GM10248 (cell line): ENCODE data around the gene ABCA3.

Experiments
- CTCF ChIA-PET: fragments of 300-600 bp; sonication (Branson Sonifier 250); formaldehyde crosslinking; extraction: SDS; loops from one replicate; lab custom pipeline; 2021; ENCODE audit warnings: antibody characterized with exemption; lab: Yijun Ruan, JAX
- POLR2A ChIA-PET: fragments of 350-650 bp; sonication (Branson Sonifier 250); formaldehyde crosslinking; extraction: SDS; loops from one replicate; lab custom pipeline; 2020; ENCODE audit warnings: antibody characterized with exemption; lab: Yijun Ruan, JAX
- DNase-seq: peaks from one replicate; pipeline ENCODE4 v3.0.0; 2012; ENCODE audit errors: extremely low spot score
- TF ChIP-seq, protein P1 (sequence below): IDR thresholded peaks from 2 replicates; pipeline ENCODE4 v1.5.1; 2012; ENCODE audit warnings: mild to moderate bottlenecking, low read depth; ENCODE audit errors: extremely low read depth, missing control alignments, control extremely low read depth

Gene ABCA3

DNA sequence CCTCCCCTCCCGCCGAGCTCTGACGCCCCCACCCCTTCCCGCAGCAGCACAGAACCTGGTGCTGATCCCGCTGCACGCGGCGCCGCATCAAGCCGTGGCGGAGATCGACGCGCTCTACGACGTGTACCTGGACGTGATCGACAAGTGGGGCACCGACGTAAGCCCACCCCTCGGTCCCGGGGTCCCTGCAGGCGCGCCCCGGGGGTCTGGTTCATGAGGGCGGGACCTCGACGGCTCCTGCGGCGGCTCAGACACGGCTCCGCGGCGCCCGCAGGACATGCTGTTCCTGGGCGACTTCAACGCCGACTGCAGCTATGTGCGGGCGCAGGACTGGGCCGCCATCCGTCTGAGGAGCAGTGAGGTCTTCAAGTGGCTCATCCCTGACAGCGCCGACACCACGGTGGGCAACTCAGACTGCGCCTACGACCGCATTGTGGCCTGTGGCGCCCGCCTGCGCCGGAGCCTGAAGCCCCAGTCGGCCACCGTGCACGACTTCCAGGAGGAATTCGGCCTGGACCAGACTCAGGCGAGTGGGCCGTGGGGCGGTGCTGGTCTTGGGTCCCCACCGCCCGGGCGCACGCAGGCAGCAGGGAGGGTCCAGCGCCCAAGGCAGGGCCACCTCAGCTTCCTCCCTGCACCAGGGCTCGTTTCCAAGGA lies 102.9 kb downstream of the ABCA3 start:
- ChIA-PET POLR2A (interaction anchor here (1.2 kb wide), 1 partner anchor 82 kb away, joined by 3 read pairs; the partner anchor contains the start of gene TRAF7), CTCF (interaction anchor here (1.2 to 1.4 kb wide), 2 partner anchors 14 to 234 kb away, joined by 3 to 4 read pairs; partner anchors contain the start of gene ECI1)
- TF ChIP-seq, protein P1, sequence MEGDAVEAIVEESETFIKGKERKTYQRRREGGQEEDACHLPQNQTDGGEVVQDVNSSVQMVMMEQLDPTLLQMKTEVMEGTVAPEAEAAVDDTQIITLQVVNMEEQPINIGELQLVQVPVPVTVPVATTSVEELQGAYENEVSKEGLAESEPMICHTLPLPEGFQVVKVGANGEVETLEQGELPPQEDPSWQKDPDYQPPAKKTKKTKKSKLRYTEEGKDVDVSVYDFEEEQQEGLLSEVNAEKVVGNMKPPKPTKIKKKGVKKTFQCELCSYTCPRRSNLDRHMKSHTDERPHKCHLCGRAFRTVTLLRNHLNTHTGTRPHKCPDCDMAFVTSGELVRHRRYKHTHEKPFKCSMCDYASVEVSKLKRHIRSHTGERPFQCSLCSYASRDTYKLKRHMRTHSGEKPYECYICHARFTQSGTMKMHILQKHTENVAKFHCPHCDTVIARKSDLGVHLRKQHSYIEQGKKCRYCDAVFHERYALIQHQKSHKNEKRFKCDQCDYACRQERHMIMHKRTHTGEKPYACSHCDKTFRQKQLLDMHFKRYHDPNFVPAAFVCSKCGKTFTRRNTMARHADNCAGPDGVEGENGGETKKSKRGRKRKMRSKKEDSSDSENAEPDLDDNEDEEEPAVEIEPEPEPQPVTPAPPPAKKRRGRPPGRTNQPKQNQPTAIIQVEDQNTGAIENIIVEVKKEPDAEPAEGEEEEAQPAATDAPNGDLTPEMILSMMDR: no peak
- DNase-seq: no peak

DNA sequence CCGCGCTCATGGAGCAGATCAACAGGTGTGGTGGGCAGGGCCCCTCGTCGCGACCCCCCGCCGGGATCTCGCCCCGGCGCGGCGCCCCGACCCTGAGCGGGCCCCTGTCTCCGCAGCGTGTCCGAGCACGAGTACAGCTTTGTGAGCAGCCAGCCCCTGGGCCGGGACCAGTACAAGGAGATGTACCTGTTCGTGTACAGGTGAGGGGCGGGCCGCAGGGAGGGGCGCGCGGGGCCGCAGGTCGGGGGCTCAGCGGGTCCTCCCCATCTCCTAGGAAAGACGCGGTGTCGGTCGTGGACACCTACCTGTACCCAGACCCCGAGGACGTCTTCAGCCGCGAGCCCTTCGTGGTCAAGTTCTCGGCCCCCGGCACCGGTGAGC lies 103.4 kb downstream of the ABCA3 start:
- ChIA-PET POLR2A (interaction anchor here (1.2 kb wide), 1 partner anchor 82 kb away, joined by 3 read pairs; the partner anchor contains the start of gene TRAF7), CTCF (no interaction called here)
- TF ChIP-seq, protein P1: no peak
- DNase-seq: no peak

DNA sequence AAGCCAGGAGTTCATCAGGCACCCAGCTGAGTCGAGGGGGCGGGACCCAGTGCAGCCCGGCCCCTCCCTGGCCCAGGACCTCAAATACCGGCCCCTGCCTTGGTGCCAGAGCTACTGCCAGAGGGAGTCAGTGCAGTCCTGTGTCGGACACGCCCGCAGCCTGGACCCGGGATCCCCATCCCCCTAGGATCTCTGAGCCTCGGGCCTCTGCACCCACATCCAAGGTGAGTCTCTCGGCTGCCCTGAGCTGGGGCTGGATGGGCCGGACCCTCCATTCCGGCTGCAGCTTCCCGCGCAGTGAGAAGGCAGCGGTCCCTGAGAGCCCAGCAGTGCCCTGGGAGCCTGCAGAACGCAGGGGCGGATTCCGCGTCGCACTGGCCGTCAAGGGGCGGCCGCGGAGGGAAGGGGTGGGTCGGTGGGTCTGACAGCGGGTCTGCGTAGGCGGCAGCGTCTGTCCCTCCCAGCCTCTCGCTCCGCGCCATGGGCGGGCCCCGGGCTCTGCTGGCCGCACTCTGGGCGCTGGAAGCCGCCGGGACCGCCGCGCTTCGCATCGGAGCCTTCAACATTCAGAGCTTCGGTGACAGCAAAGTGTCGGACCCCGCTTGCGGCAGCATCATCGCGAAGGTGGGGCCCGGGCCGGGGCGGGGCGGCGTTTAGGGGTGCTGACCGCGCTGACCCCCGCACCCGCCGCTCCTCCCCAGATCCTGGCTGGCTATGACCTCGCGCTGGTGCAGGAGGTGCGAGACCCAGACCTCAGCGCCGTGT lies 104.0 kb downstream of the ABCA3 start, which contains the start of gene DNASE1L2:
DNASE1L2 (plus strand) TSS at position 108 of the 765 bp plus-strand sequence; CDS start at position 481, 373 bp downstream.
- POLR2A ChIA-PET: interaction anchor here (1.2 kb wide), 1 partner anchor 81 kb away, joined by 3 read pairs; the partner anchor contains the start of gene TRAF7
- CTCF ChIA-PET: no interaction called here
- DNase-seq: no peak
- TF ChIP-seq, protein P1: no peak

DNA sequence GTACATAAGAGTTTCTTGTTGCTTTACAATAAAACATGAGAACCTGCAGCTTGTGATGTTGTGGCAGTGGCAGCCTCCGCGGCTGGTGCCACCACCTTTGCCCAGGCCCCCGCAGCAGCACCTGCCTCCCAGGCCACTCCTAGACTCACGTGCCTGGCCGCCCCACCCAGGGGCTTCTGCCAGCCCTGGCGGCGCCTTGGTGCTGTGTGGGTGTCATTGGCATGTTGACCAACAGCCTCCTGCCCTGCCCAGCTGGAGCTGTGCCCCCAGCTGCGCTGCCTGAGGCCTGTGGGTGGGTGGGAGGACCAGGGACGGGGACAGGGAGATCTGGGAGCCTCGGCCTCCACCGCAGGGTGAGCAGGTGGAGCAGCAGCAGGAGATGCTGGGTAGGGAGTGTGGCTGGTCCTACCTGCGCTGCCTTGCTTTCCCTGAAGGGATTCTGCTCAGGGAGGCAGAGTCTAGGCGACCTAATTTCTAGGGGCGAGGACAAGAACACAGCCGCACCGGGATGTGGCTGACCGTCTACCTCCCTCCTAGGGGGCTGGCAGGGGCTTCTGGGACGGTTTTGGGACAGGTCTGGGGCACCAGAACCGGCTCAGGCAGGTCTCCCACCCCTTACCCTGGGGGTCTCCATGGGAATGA lies 104.7 kb downstream of the ABCA3 start:
- CTCF ChIA-PET: no interaction called here
- TF ChIP-seq, protein P1: no peak
- no peak for DNase-seq
- POLR2A ChIA-PET: no interaction called here

DNA sequence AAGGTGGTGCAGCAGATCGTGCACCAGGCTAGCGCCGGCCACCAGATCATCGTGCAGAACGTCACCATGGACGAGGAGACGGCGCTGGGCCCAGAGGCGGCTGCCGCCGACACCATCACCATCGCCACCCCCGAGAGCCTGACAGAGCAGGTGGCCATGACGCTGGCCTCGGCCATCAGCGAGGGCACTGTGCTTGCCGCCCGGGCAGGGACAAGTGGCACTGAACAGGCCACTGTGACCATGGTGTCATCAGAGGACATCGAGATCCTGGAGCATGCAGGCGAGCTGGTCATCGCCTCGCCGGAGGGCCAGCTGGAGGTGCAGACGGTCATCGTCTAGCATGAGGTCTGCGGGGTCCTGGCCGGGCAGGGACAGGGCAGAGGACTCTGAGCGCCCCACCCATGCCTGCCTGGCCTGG lies 105.3 kb downstream of the ABCA3 start:
- CTCF ChIA-PET: no interaction called here
- POLR2A ChIA-PET: no interaction called here
- TF ChIP-seq, protein P1: no peak
- DNase-seq: no peak

DNA sequence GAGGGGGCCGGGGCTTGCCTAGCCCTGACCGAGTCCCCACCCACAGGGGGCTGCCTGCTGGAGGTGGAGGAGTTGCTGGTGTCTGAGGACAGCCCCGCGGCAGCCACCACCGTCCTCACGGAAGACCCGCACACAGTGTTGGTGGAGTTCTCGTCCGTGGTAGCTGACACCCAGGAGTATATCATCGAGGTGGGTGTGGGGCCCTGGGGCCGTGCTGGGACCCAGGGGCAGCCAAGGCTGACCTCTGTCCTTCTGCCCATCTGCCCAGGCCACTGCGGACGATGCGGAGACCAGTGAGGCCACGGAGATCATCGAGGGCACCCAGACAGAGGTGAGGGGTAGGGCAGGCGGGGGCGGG lies 105.7 kb downstream of the ABCA3 start:
- TF ChIP-seq, protein P1: no peak
- DNase-seq: no peak
- CTCF ChIA-PET: interaction anchor here (2.0 kb wide), 1 partner anchor 17 kb away, joined by 7 read pairs; the partner anchor contains the start of gene ECI1
- POLR2A ChIA-PET: no interaction called here
